Vagina (tissue), 2 donors: ENCODE results near the gene POLR1D. TPM values are rescaled to one million over a fixed set of nuclear protein-coding genes. Genes with fewer than 3 reads are reported as not detected.

Source experiments
- DNase-seq, 2 donors: peaks; one replicate each; pipeline ENCODE4 v3.0.0-alpha.2; 2017; ENCODE audit errors: extremely low spot score in 2 of 2
- H3K27ac ChIP-seq: fragments of 200-600 bp; sonication (generic); one replicate; pipeline ENCODE4 v1.5.1; 2019
- H3K27me3 ChIP-seq: fragments of 200-600 bp; sonication (generic); one replicate; pipeline ENCODE4 v1.5.1; 2019
- H3K36me3 ChIP-seq, 2 donors: fragments of 200-600 bp; sonication (generic); one replicate each; pipeline ENCODE4 v1.5.1; 2017 to 2019
- H3K4me1 ChIP-seq: fragments of 200-600 bp; sonication (generic); one replicate; pipeline ENCODE4 v1.5.1; 2019
- H3K4me3 ChIP-seq, 2 donors: fragments of 200-600 bp; sonication (generic); 1 replicate in 1 of 2; 2 replicates in 1 of 2; pipeline ENCODE4 v1.5.1; 2016 to 2019
- H3K9me3 ChIP-seq: fragments of 200-600 bp; sonication (generic); one replicate; pipeline ENCODE4 v1.5.1; 2019
- CTCF ChIP-seq, 3 experiments: fragments of 450-650 bp in 2 of 3; fragments of 200-600 bp in 1 of 3; sonication (generic) in 1 of 3; IDR thresholded peaks; one replicate each; pipeline ENCODE4 v1.5.1; 2017 to 2019; ENCODE audit warnings: antibody characterized with exemption in 3 of 3, mild to moderate bottlenecking in 2 of 3, moderate library complexity in 2 of 3
- POLR2A ChIP-seq, 2 donors: fragments of 450-650 bp; IDR thresholded peaks; one replicate each; pipeline ENCODE4 v1.6.1; 2017; ENCODE audit warnings: antibody characterized with exemption in 2 of 2, mild to moderate bottlenecking in 2 of 2, moderate library complexity in 2 of 2
- POLR2AphosphoS5 ChIP-seq, 2 donors: sonication (generic); formaldehyde crosslinking; IDR thresholded peaks; one replicate each; pipeline ENCODE4 v1.9.0; 2017; ENCODE audit warnings: antibody characterized with exemption in 2 of 2, mild to moderate bottlenecking in 2 of 2, low read depth in 1 of 2; ENCODE audit not compliant: insufficient read depth in 1 of 2
- intact Hi-C: fragments of 100-400 bp; cut with DNase I; formaldehyde crosslinking; loops from one replicate; pipeline ENCODE4 v1.15.1; 2023
- total RNA-seq: library from RNA; depleted of rRNA; stranded (reverse); fragments of >200 nt; gene quantifications from one replicate; pipeline ENCODE4 v1.2.3, GENCODE V29; 2016

Gene POLR1D
- total RNA-seq, 1 donor from 2014 or later = 74.2 TPM

DNA sequence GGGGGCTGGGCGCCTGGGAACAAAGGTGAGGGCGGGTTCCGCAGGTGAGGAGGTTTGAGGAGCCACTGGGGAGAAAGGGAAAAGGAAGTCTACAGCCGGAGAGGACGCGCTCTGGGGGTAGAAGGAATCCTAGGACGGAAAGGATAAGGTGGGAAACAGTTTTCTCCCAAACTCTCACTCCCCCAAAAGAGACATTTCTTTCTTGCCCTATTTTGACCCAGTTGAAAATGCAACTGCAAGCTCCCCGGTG lies 651 bp upstream of the POLR1D start:
- Histone ChIP-seq H3K27me3 (no peaks in the 10 kb centered on the region), H3K4me1 (peaks cover 60% of the 10 kb centered on the region), H3K4me3 (peak overlapping the region; percentile 67 to 96), H3K9me3 (no peaks in the 10 kb centered on the region), H3K36me3 (peaks cover 0 to 4% of the 10 kb centered on the region in 2 donors), H3K27ac (peak overlapping the region; percentile 98)
- TF ChIP-seq POLR2A (IDR thresholded peaks at IDR 0.05) = no peak
- TF ChIP-seq CTCF (IDR thresholded peaks at IDR 0.05) = no peak
- TF ChIP-seq POLR2AphosphoS5 (IDR thresholded peaks at IDR 0.05; ENCODE audit: insufficient read depth in 1 of 2, low read depth in 1 of 2) = no peak
- intact Hi-C loops = no loop called here
- no peak for DNase-seq

- no peaks in the 10 kb centered on the region for H3K27me3 ChIP-seq
Observed at GRCh38 chr13:27622102-27622820, 569 bp downstream of the POLR1D start.

GRCh38 chr13:27622881-27623280 lies 1.2 kb downstream of the POLR1D start:
- no peak for DNase-seq
- Histone ChIP-seq H3K4me1 (peaks cover 58% of the 10 kb centered on the region), H3K9me3 (no peaks in the 10 kb centered on the region), H3K36me3 (peaks cover 0 to 4% of the 10 kb centered on the region in 2 donors), H3K4me3 (peak overlapping the region in 1 of 2 donors; percentile 96), H3K27me3 (no peaks in the 10 kb centered on the region), H3K27ac (no peak overlapping the region)
- no peak for TF ChIP-seq POLR2A (IDR thresholded peaks at IDR 0.05)
- TF ChIP-seq POLR2AphosphoS5 (IDR thresholded peaks at IDR 0.05; ENCODE audit: insufficient read depth in 1 of 2, low read depth in 1 of 2) = no peak
- TF ChIP-seq CTCF (IDR thresholded peaks at IDR 0.05) = no peak
- intact Hi-C loops = no loop called here

More at GRCh38 chr13:27622102-27622820, 569 bp downstream of the POLR1D start:
- no peak for DNase-seq
- Histone ChIP-seq H3K36me3 (peaks cover 0 to 4% of the 10 kb centered on the region in 2 donors), H3K27ac (peak overlapping the region; percentile 98), H3K9me3 (no peaks in the 10 kb centered on the region), H3K4me1 (peaks cover 60% of the 10 kb centered on the region), H3K4me3 (peak overlapping the region; percentile 67 to 96)
- TF ChIP-seq POLR2AphosphoS5 (IDR thresholded peaks at IDR 0.05; ENCODE audit: insufficient read depth in 1 of 2, low read depth in 1 of 2) (peak in 1 of 2 donors; percentile 2), POLR2A (IDR thresholded peaks at IDR 0.05) (no peak)
- intact Hi-C loops = no loop called here

DNA sequence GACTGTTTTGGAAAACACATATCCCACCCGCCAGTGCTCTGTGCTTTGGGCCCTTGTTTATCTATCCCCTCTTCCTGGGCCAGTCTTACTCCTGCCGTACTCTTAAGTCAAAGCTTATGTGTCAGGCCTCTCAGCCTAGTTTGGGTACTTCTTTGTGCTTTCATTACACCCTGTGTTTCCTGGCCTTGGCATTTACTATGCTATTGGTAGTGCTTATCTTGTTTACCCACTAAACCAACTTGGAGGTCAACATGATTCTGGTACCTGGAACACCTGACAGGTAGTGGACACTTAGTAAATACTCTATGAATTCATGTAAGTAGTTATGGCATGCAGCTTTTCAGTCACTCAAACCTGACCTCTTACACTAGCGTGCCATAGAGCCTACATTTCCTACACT lies 2.4 kb downstream of the POLR1D start:
- Histone ChIP-seq H3K27me3 (no peaks in the 10 kb centered on the region), H3K9me3 (no peaks in the 10 kb centered on the region), H3K36me3 (peaks cover 0 to 4% of the 10 kb centered on the region in 2 donors), H3K4me1 (peaks cover 46% of the 10 kb centered on the region), H3K27ac (no peak overlapping the region), H3K4me3 (no peak overlapping the region)
- intact Hi-C loops = no loop called here
- no peak for TF ChIP-seq CTCF (IDR thresholded peaks at IDR 0.05)
- TF ChIP-seq POLR2A (IDR thresholded peaks at IDR 0.05) = no peak
- no peak for DNase-seq

DNA sequence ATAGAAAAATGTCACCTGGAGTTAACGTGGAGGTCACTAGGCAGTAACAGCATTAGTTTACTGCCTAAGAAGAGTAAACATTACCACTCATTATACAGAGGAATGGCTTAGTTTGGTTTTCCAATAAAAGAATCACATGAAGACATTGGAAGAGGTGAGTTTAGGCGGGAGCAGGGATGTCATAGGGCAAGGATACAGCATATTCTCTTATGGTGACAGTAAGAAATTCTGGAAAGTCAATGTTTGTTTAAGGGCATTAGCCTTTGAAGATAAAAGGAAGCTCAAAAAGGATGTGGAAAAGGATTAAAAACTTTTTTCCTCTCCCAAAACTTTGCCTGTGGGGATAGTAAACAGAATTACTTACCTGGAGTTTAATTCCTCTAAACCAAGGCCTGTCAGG lies 4.1 kb downstream of the POLR1D start:
- Histone ChIP-seq H3K9me3 (no peaks in the 10 kb centered on the region), H3K27ac (no peak overlapping the region), H3K27me3 (no peaks in the 10 kb centered on the region), H3K36me3 (peaks cover 0 to 4% of the 10 kb centered on the region in 2 donors), H3K4me1 (peaks cover 40% of the 10 kb centered on the region), H3K4me3 (no peak overlapping the region)
- intact Hi-C loops = no loop called here
- no peak for DNase-seq
- no peak for TF ChIP-seq POLR2AphosphoS5 (IDR thresholded peaks at IDR 0.05; ENCODE audit: insufficient read depth in 1 of 2, low read depth in 1 of 2)
- no peak for TF ChIP-seq CTCF (IDR thresholded peaks at IDR 0.05)
- no peak for TF ChIP-seq POLR2A (IDR thresholded peaks at IDR 0.05)
